Thyroid gland (tissue), 4 donors: ENCODE results near the gene CLDN19. TPM values are rescaled to one million over a fixed set of nuclear protein-coding genes. Genes with fewer than 3 reads are reported as not detected.

ENCODE experiments used
- DNase-seq, 2 donors: peaks; one replicate each; pipeline ENCODE4 v3.0.0-alpha.2; 2019
- H3K27ac ChIP-seq, 3 donors: fragments of 200-600 bp; sonication (generic); 1 replicate in 2 of 3; 2 replicates in 1 of 3; pipeline ENCODE4 v1.5.1; 2016 to 2019; ENCODE audit warnings: mild to moderate bottlenecking in 1 of 3, moderate library complexity in 1 of 3
- H3K27me3 ChIP-seq: fragments of 200-600 bp; sonication (generic); one replicate; pipeline ENCODE4 v1.5.1; 2019
- H3K36me3 ChIP-seq, 2 donors: fragments of 200-600 bp; sonication (generic); one replicate each; pipeline ENCODE4 v1.5.1; 2016 to 2019
- H3K4me1 ChIP-seq, 2 donors: fragments of 200-600 bp; sonication (generic); one replicate each; pipeline ENCODE4 v1.5.1; 2017 to 2019
- H3K4me3 ChIP-seq, 3 donors: fragments of 200-600 bp; sonication (generic); replicated peaks in 1 of 3; 1 replicate in 2 of 3; 2 replicates in 1 of 3; pipeline ENCODE4 v1.5.1; 2016; ENCODE audit warnings: mild to moderate bottlenecking in 1 of 3
- H3K9me3 ChIP-seq: fragments of 200-600 bp; sonication (generic); one replicate; pipeline ENCODE4 v1.5.1; 2017
- POLR2A ChIP-seq, 2 donors: fragments of 450-650 bp; IDR thresholded peaks; one replicate each; pipeline ENCODE4 v1.6.1; 2017; ENCODE audit warnings: antibody characterized with exemption in 2 of 2, mild to moderate bottlenecking in 2 of 2, moderate library complexity in 1 of 2
- WGBS, 2 donors: methylation state at CpG; one replicate each; pipeline ENCODE4 v1.1.5; 2017; 5-methylcytosine and 5-hydroxymethylcytosine counted together
- intact Hi-C: fragments of 100-400 bp; cut with DNase I; formaldehyde crosslinking; loops from one replicate; pipeline ENCODE4 v1.15.1; 2023
- total RNA-seq, 4 donors: library from RNA; depleted of rRNA; stranded (reverse); fragments of >200 nt; gene quantifications; one replicate each; pipeline ENCODE4 v1.2.3, GENCODE V29; 2016
- TF ChIP-seq, protein P1 (sequence below), 6 experiments: fragments of 200-600 bp in 3 of 6; fragments of 450-650 bp in 3 of 6; sonication (generic) in 3 of 6; IDR thresholded peaks; one replicate each; pipeline ENCODE4 v1.5.1; 2016 to 2019; ENCODE audit warnings: antibody characterized with exemption in 6 of 6, mild to moderate bottlenecking in 2 of 6, inconsistent platforms in 1 of 6, moderate library complexity in 1 of 6

The CLDN19 gene
- total RNA-seq, 4 donors from 2014 or later, result not detected

GRCh38 chr1:42698081-42698813 is 41.8 kb downstream of the CLDN19 start:
- WGBS, 2 donors, result 97% methylated on average over 4 of the region's 4 CpGs
- no peak overlapping the region for H3K27ac ChIP-seq
- no peak for TF ChIP-seq POLR2A (IDR thresholded peaks at IDR 0.05)
- TF ChIP-seq, protein P1, sequence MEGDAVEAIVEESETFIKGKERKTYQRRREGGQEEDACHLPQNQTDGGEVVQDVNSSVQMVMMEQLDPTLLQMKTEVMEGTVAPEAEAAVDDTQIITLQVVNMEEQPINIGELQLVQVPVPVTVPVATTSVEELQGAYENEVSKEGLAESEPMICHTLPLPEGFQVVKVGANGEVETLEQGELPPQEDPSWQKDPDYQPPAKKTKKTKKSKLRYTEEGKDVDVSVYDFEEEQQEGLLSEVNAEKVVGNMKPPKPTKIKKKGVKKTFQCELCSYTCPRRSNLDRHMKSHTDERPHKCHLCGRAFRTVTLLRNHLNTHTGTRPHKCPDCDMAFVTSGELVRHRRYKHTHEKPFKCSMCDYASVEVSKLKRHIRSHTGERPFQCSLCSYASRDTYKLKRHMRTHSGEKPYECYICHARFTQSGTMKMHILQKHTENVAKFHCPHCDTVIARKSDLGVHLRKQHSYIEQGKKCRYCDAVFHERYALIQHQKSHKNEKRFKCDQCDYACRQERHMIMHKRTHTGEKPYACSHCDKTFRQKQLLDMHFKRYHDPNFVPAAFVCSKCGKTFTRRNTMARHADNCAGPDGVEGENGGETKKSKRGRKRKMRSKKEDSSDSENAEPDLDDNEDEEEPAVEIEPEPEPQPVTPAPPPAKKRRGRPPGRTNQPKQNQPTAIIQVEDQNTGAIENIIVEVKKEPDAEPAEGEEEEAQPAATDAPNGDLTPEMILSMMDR (IDR thresholded peaks at IDR 0.05), result no peak
- H3K36me3 ChIP-seq, result peaks cover 46 to 58% of the 10 kb centered on the region in 2 donors
- H3K9me3 ChIP-seq, result no peaks in the 10 kb centered on the region
- peaks cover 0 to 10% of the 10 kb centered on the region in 2 donors for H3K4me1 ChIP-seq
- no peak for DNase-seq
- intact Hi-C loops, result loop anchor here (5.0 kb wide), 1 partner anchor 36 kb away; no protein-coding TSS in a partner anchor
- H3K4me3 ChIP-seq, result no peak overlapping the region
- H3K27me3 ChIP-seq, result no peaks in the 10 kb centered on the region

GRCh38 chr1:42692911-42693310 is 47.1 kb downstream of the CLDN19 start:
- WGBS, 2 donors, result 91 to 93% methylated on average over 2 of the region's 2 CpGs
- intact Hi-C loops, result no loop called here
- H3K4me3 ChIP-seq, result no peak overlapping the region
- TF ChIP-seq, protein P1 (IDR thresholded peaks at IDR 0.05), result no peak
- no peak for TF ChIP-seq POLR2A (IDR thresholded peaks at IDR 0.05)
- H3K9me3 ChIP-seq, result no peaks in the 10 kb centered on the region
- peaks cover 27 to 60% of the 10 kb centered on the region in 2 donors for H3K4me1 ChIP-seq
- DNase-seq, result no peak
- peaks cover 10 to 12% of the 10 kb centered on the region in 2 donors for H3K36me3 ChIP-seq
- no peaks in the 10 kb centered on the region for H3K27me3 ChIP-seq
- H3K27ac ChIP-seq, result no peak overlapping the region

DNA sequence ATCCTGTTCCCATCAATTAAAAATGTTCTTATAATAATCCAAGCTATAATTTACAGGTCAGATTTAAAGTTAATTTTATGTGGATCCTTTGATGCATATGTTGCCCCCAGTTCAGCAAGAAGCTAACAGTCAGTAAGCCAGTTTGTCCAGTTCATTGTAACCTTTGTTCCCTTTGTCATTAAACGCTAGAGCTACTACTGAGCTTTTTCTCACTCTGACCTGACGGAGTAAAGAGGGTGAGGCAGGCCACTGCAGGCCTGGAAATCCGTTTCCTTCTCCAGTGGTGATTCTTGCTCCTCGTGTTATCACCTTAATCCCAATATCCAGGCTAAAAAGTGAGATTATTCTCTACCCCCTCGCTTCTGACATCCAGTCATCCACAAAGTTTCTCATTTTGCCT is 47.6 kb downstream of the CLDN19 start:
- intact Hi-C loops, result no loop called here
- Histone ChIP-seq H3K4me3 (no peak overlapping the region), H3K36me3 (peaks cover 5 to 8% of the 10 kb centered on the region in 2 donors), H3K9me3 (no peaks in the 10 kb centered on the region), H3K4me1 (peaks cover 27 to 64% of the 10 kb centered on the region in 2 donors), H3K27me3 (no peaks in the 10 kb centered on the region), H3K27ac (no peak overlapping the region)
- DNase-seq, result no peak
- TF ChIP-seq, protein P1 (IDR thresholded peaks at IDR 0.05), result no peak
- TF ChIP-seq POLR2A (IDR thresholded peaks at IDR 0.05), result no peak
- 61 to 82% methylated on average over 5 of the region's 5 CpGs for WGBS, 2 donors

DNA sequence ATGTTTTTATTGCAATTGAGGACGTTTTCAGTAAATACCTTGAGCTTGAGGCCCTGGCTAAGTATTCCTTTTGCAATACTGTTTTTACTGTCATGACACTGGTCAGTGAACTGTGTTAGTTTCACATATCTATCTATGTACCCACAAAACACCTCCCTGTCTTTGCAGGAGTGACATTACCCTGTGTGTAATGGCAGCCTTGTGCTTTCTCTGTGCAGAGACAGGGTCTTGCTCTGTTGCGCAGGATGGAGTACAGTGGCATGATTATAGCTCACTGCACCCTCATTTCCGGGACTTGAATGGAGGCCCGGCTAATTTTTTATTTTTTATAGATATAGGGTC is 48.9 kb downstream of the CLDN19 start:
- Histone ChIP-seq H3K9me3 (no peaks in the 10 kb centered on the region), H3K4me1 (peaks cover 35 to 74% of the 10 kb centered on the region in 2 donors), H3K4me3 (no peak overlapping the region), H3K27me3 (no peaks in the 10 kb centered on the region), H3K36me3 (no peaks in the 10 kb centered on the region), H3K27ac (no peak overlapping the region)
- 65 to 73% methylated on average over 4 of the region's 4 CpGs for WGBS, 2 donors
- TF ChIP-seq POLR2A (IDR thresholded peaks at IDR 0.05), result no peak
- TF ChIP-seq, protein P1 (IDR thresholded peaks at IDR 0.05), result no peak
- intact Hi-C loops, result no loop called here
- DNase-seq, result no peak

GRCh38 chr1:42690477-42691156 is 49.4 kb downstream of the CLDN19 start:
- WGBS, 2 donors, result 57 to 70% methylated on average over 1 of the region's 1 CpG
- intact Hi-C loops, result no loop called here
- no peak for TF ChIP-seq POLR2A (IDR thresholded peaks at IDR 0.05)
- TF ChIP-seq, protein P1 (IDR thresholded peaks at IDR 0.05), result peak in 5 of 6 experiments; percentile 9 to 64 (median 56)
- Histone ChIP-seq H3K36me3 (no peaks in the 10 kb centered on the region), H3K4me3 (no peak overlapping the region), H3K9me3 (no peaks in the 10 kb centered on the region), H3K27ac (peak overlapping the region in 1 of 3 donors; percentile 40), H3K27me3 (no peaks in the 10 kb centered on the region), H3K4me1 (peaks cover 39 to 77% of the 10 kb centered on the region in 2 donors)
- no peak for DNase-seq
